OCI-LY1 (cell line): ENCODE measurements around the gene GTPBP1.

Experiments used
- H2AFZ ChIP-seq: fragments of 200-600 bp; sonication (generic), shearing (Covaris generic); 2 replicates; pipeline ENCODE4 v1.6.0; 2014; ENCODE audit warnings: antibody characterized with exemption, mild to moderate bottlenecking, low read length
- H3F3A ChIP-seq: fragments of 200-600 bp; sonication (generic), shearing (Covaris generic); 2 replicates; pipeline ENCODE4 v1.6.0; 2014; ENCODE audit warnings: mild to moderate bottlenecking, antibody characterized with exemption, low read length, moderate library complexity; ENCODE audit not compliant: insufficient read depth
- H3K27ac ChIP-seq: fragments of 200-600 bp; sonication (generic); 2 replicates; pipeline ENCODE4 v1.5.1; 2014; ENCODE audit warnings: low read length, mixed run types, mild to moderate bottlenecking, low read depth; ENCODE audit not compliant: poor library complexity, severe bottlenecking
- H3K27me3 ChIP-seq: fragments of 200-600 bp; sonication (generic); 2 replicates; pipeline ENCODE4 v1.6.0; 2014; ENCODE audit warnings: antibody characterized with exemption, mild to moderate bottlenecking, low read length, moderate library complexity; ENCODE audit not compliant: insufficient read depth
- H3K36me3 ChIP-seq: fragments of 200-600 bp; sonication (generic); 2 replicates; pipeline ENCODE4 v1.6.1; 2014; ENCODE audit warnings: mild to moderate bottlenecking, antibody characterized with exemption, low read length, moderate library complexity, mixed read lengths; ENCODE audit not compliant: insufficient read depth
- H3K4me1 ChIP-seq: fragments of 200-600 bp; sonication (generic); 2 replicates; pipeline ENCODE4 v1.5.1; 2014; ENCODE audit warnings: mild to moderate bottlenecking, low read length, moderate library complexity; ENCODE audit not compliant: insufficient read depth, severe bottlenecking
- H3K4me2 ChIP-seq: fragments of 200-600 bp; sonication (generic), shearing (Covaris generic); 2 replicates; pipeline ENCODE4 v1.6.1; 2014; ENCODE audit warnings: low read length
- H3K4me3 ChIP-seq: fragments of 200-600 bp; sonication (generic); 2 replicates; pipeline ENCODE4 v1.5.1; 2014; ENCODE audit warnings: low read length, low read depth, mild to moderate bottlenecking, mixed read lengths; ENCODE audit not compliant: poor library complexity, severe bottlenecking
- H3K79me2 ChIP-seq: fragments of 200-600 bp; shearing (Covaris generic); 2 replicates; pipeline ENCODE4 v1.6.1; 2016; ENCODE audit warnings: mixed run types, low read length, mixed read lengths; ENCODE audit not compliant: insufficient read depth
- H3K9ac ChIP-seq: fragments of 200-600 bp; sonication (generic), shearing (Covaris generic); 2 replicates; pipeline ENCODE4 v1.6.1; 2014; ENCODE audit warnings: mild to moderate bottlenecking, low read length, mixed read lengths
- H3K9me2 ChIP-seq: fragments of 200-600 bp; sonication (generic), shearing (Covaris generic); 2 replicates; pipeline ENCODE4 v1.6.1; 2014; ENCODE audit warnings: low read depth, mild to moderate bottlenecking, low read length, mixed read lengths
- H3K9me3 ChIP-seq: fragments of 200-600 bp; shearing (Covaris generic); 2 replicates; pipeline ENCODE4 v1.6.1; 2014; ENCODE audit warnings: low read length, mixed read lengths
- H4K20me1 ChIP-seq: fragments of 200-600 bp; sonication (generic), shearing (Covaris generic); 2 replicates; pipeline ENCODE4 v1.6.0; 2016; ENCODE audit warnings: mild to moderate bottlenecking, low read length; ENCODE audit not compliant: insufficient read depth
- CTCF ChIP-seq: fragments of 200-600 bp; sonication (generic), shearing (Covaris generic); IDR thresholded peaks from 2 replicates; pipeline ENCODE4 v1.5.1; 2017; ENCODE audit warnings: mild to moderate bottlenecking, antibody characterized with exemption, low read length, moderate library complexity, mixed read lengths
- EZH2 ChIP-seq: fragments of 200-600 bp; sonication (generic), shearing (Covaris generic); IDR thresholded peaks from 2 replicates; pipeline ENCODE4 v1.8.0; 2017; ENCODE audit warnings: borderline replicate concordance, mixed run types, mild to moderate bottlenecking, antibody characterized with exemption, low read length, moderate library complexity, mixed read lengths

Gene GTPBP1

GRCh38 chr22:38694940-38695339 lies 10.8 kb upstream of the GTPBP1 start:
- Histone ChIP-seq H3F3A (0 out of 2 replicates have a peak, but pooled peaks cover 3% of the 10 kb centered on the region), H3K27me3 (no peaks in the 10 kb centered on the region), H3K4me2 (no peak overlapping the region), H3K9me3 (no peaks in the 10 kb centered on the region), H2AFZ (no peak overlapping the region), H4K20me1 (no peaks in the 10 kb centered on the region), H3K9me2 (no peaks in the 10 kb centered on the region), H3K4me1 (peaks cover 39% of the 10 kb centered on the region), H3K79me2 (0 out of 2 replicates have a peak, but pooled peaks cover 4% of the 10 kb centered on the region), H3K4me3 (no peak overlapping the region), H3K9ac (no peak overlapping the region), H3K27ac (no peak overlapping the region), H3K36me3 (peaks cover 32% of the 10 kb centered on the region; the same call in 1 of the 2 replicates)
- no peak for TF ChIP-seq EZH2
- no peak for TF ChIP-seq CTCF

- Histone ChIP-seq H3K4me3 (no peak overlapping the region), H3F3A (0 out of 2 replicates have a peak, but pooled peaks cover 3% of the 10 kb centered on the region), H3K4me2 (peak overlapping the region; percentile 94; the same call in 1 of the 2 replicates), H2AFZ (no peak overlapping the region), H3K27me3 (no peaks in the 10 kb centered on the region), H3K9me3 (no peaks in the 10 kb centered on the region), H3K9ac (no peak overlapping the region), H3K36me3 (peaks cover 21% of the 10 kb centered on the region; the same call in 1 of the 2 replicates), H3K4me1 (peaks cover 46% of the 10 kb centered on the region), H3K9me2 (no peaks in the 10 kb centered on the region), H3K27ac (peak overlapping the region; percentile 25), H3K79me2 (0 out of 2 replicates have a peak, but pooled peaks cover 4% of the 10 kb centered on the region), H4K20me1 (no peaks in the 10 kb centered on the region)
- TF ChIP-seq CTCF (no peak), EZH2 (no peak)
Measured at GRCh38 chr22:38696606-38697424, 8.9 kb upstream of the GTPBP1 start.

GRCh38 chr22:38697425-38698089 lies 8.2 kb upstream of the GTPBP1 start:
- H3K27ac ChIP-seq = no peak overlapping the region
- H2AFZ ChIP-seq = no peak overlapping the region
- H3K4me2 ChIP-seq = peak overlapping the region; percentile 94
- peaks cover 16% of the 10 kb centered on the region; the same call in 1 of the 2 replicates for H3K36me3 ChIP-seq
- peaks cover 48% of the 10 kb centered on the region for H3K4me1 ChIP-seq
- H4K20me1 ChIP-seq = no peaks in the 10 kb centered on the region
- H3K79me2 ChIP-seq = 0 out of 2 replicates have a peak, but pooled peaks cover 4% of the 10 kb centered on the region
- TF ChIP-seq CTCF (no peak), EZH2 (no peak)
- H3K4me3 ChIP-seq = peak overlapping the region; percentile 70
- H3K9ac ChIP-seq = no peak overlapping the region
- H3K9me3 ChIP-seq = no peaks in the 10 kb centered on the region
- no peaks in the 10 kb centered on the region for H3K27me3 ChIP-seq
- 0 out of 2 replicates have a peak, but pooled peaks cover 3% of the 10 kb centered on the region for H3F3A ChIP-seq
- no peaks in the 10 kb centered on the region for H3K9me2 ChIP-seq
